Neural cell (in vitro differentiated cells): Measurements from ENCODE around the gene ADIPOQ. TPM values are rescaled to one million over a fixed set of nuclear protein-coding genes. Genes with fewer than 3 reads are reported as not detected.
"Not testable (repeated sequence)": the region's sequence is repeated elsewhere in the genome, so short reads cannot be mapped to it uniquely, and the experiment has no call there.

Experiments
- H2AFZ ChIP-seq: fragments of 200-600, 300-800 bp; sonication (generic), shearing (Covaris generic); 2 replicates; pipeline ENCODE4 v1.6.0; 2014; ENCODE audit warnings: low read depth, mild to moderate bottlenecking, antibody characterized with exemption, low read length, moderate library complexity
- H3F3A ChIP-seq: fragments of 200-600 bp; shearing (Covaris generic); 2 replicates; pipeline ENCODE4 v1.6.1; 2016; ENCODE audit warnings: mild to moderate bottlenecking, moderate library complexity, mixed read lengths, antibody characterized with exemption, low read length; ENCODE audit not compliant: insufficient read depth, poor library complexity, severe bottlenecking
- H3K27ac ChIP-seq: fragments of 200-600, 300-800 bp; sonication (generic), shearing (Covaris generic); 2 replicates; pipeline ENCODE4 v1.5.1; 2014; ENCODE audit warnings: mild to moderate bottlenecking, low read length, moderate library complexity
- H3K27me3 ChIP-seq: fragments of 300-800, 200-600 bp; sonication (generic), shearing (Covaris generic); 2 replicates; pipeline ENCODE4 v1.6.0; 2014; ENCODE audit warnings: mild to moderate bottlenecking, low read depth, low read length, moderate library complexity; ENCODE audit not compliant: insufficient read depth
- H3K36me3 ChIP-seq: fragments of 300-800, 200-600 bp; sonication (generic), shearing (Covaris generic); 2 replicates; pipeline ENCODE4 v1.5.1; 2014; ENCODE audit warnings: mild to moderate bottlenecking, antibody characterized with exemption, low read length, moderate library complexity; ENCODE audit not compliant: insufficient read depth
- H3K4me2 ChIP-seq: fragments of 300-800, 200-600 bp; sonication (generic), shearing (Covaris generic); 2 replicates; pipeline ENCODE4 v1.6.0; 2014; ENCODE audit warnings: mild to moderate bottlenecking, low read length
- H3K4me3 ChIP-seq: fragments of 300-800, 200-600 bp; sonication (generic), shearing (Covaris generic); 2 replicates; pipeline ENCODE4 v1.5.1; 2014; ENCODE audit warnings: mild to moderate bottlenecking, low read length, moderate library complexity
- H3K79me2 ChIP-seq: fragments of 200-600 bp; shearing (Covaris generic); replicated peaks from 2 replicates; pipeline ENCODE4 v1.6.0; 2014; ENCODE audit warnings: mild to moderate bottlenecking, low read length, moderate library complexity; ENCODE audit not compliant: insufficient read depth
- H3K9ac ChIP-seq: fragments of 300-800, 200-600 bp; sonication (generic), shearing (Covaris generic); 2 replicates; pipeline ENCODE4 v1.6.1; 2016; ENCODE audit warnings: mild to moderate bottlenecking, low read length, mixed read lengths
- H3K9me2 ChIP-seq: fragments of 200-600 bp; shearing (Covaris generic); 2 replicates; pipeline ENCODE4 v1.6.1; 2016; ENCODE audit warnings: mild to moderate bottlenecking, low read length, mixed read lengths; ENCODE audit not compliant: insufficient read depth
- H3K9me3 ChIP-seq: fragments of 200-600, 300-800 bp; sonication (generic), shearing (Covaris generic); 2 replicates; pipeline ENCODE4 v1.6.1; 2016; ENCODE audit warnings: mild to moderate bottlenecking, mixed run types, low read length, moderate library complexity, mixed read lengths
- H4K20me1 ChIP-seq: fragments of 200-600 bp; shearing (Covaris generic); 2 replicates; pipeline ENCODE4 v1.6.1; 2016; ENCODE audit warnings: mild to moderate bottlenecking, mixed run types; ENCODE audit not compliant: insufficient read depth
- CTCF ChIP-seq: fragments of 450-650 bp; IDR thresholded peaks from 2 replicates; pipeline ENCODE4 v1.5.1; 2014; ENCODE audit warnings: antibody characterized with exemption, mild to moderate bottlenecking, moderate library complexity; ENCODE audit not compliant: poor library complexity, severe bottlenecking
- EP300 ChIP-seq: fragments of 450-650 bp; conservative IDR thresholded peaks from 2 replicates; pipeline ENCODE4 v1.6.1; 2014; ENCODE audit warnings: antibody characterized with exemption, mild to moderate bottlenecking, moderate library complexity; ENCODE audit not compliant: poor library complexity, severe bottlenecking
- EZH2 ChIP-seq: fragments of 200-600, 300-800 bp; shearing (Covaris generic), sonication (generic); IDR thresholded peaks from 2 replicates; pipeline ENCODE4 v1.6.1; 2014; ENCODE audit warnings: antibody characterized with exemption, low read length, borderline replicate concordance, mild to moderate bottlenecking; ENCODE audit not compliant: insufficient read depth, poor library complexity, severe bottlenecking
- MXI1 ChIP-seq: fragments of 450-650 bp; conservative IDR thresholded peaks from 2 replicates; pipeline ENCODE4 v1.6.1; 2014; ENCODE audit warnings: antibody characterized with exemption, mild to moderate bottlenecking; ENCODE audit not compliant: poor library complexity, severe bottlenecking
- POLR2AphosphoS5 ChIP-seq: IDR thresholded peaks from 2 replicates; pipeline ENCODE4 v1.6.1; 2012
- RAD21 ChIP-seq: fragments of 450-650 bp; conservative IDR thresholded peaks from 2 replicates; pipeline ENCODE4 v1.6.1; 2014; ENCODE audit warnings: antibody characterized with exemption, mild to moderate bottlenecking, moderate library complexity
- REST ChIP-seq: IDR thresholded peaks from 2 replicates; pipeline ENCODE4 v1.6.1; 2012; ENCODE audit warnings: borderline replicate concordance
- SMC3 ChIP-seq: fragments of 450-650 bp; conservative IDR thresholded peaks from 2 replicates; pipeline ENCODE4 v1.6.1; 2014; ENCODE audit warnings: antibody characterized with exemption, mild to moderate bottlenecking, moderate library complexity; ENCODE audit not compliant: poor library complexity
- TAF1 ChIP-seq: IDR thresholded peaks from 2 replicates; pipeline ENCODE4 v1.6.1; 2012; ENCODE audit warnings: low read depth
- polyA plus RNA-seq: library from polyadenylated mRNA; depleted of rRNA; stranded (reverse); fragments of >200 nt; gene quantifications from 2 replicates; pipeline ENCODE4 v1.2.3, GENCODE V29; 2014

The ADIPOQ gene
- polyA plus RNA-seq, 1 donor from 2014 or later: not detected

- Histone ChIP-seq H3K27ac (no peak overlapping the region), H3K9ac (no peak overlapping the region), H3K27me3 (no peaks in the 10 kb centered on the region), H4K20me1 (no peaks in the 10 kb centered on the region), H3K4me3 (no peak overlapping the region), H2AFZ (no peak overlapping the region), H3K36me3 (no peaks in the 10 kb centered on the region), H3K9me3 (no peaks in the 10 kb centered on the region), H3F3A (no peaks in the 10 kb centered on the region), H3K79me2 (no peaks in the 10 kb centered on the region), H3K4me2 (no peak overlapping the region), H3K9me2 (no peaks in the 10 kb centered on the region)
- TF ChIP-seq MXI1 (no peak), CTCF (no peak), EP300 (no peak), SMC3 (no peak), POLR2AphosphoS5 (no peak), REST (no peak), EZH2 (no peak), TAF1 (no peak), RAD21 (no peak)
Observed at GRCh38 chr3:186890911-186891310, 48.4 kb downstream of the ADIPOQ start.

- not testable (repeated sequence) for H3K9me2 ChIP-seq, H3K4me3 ChIP-seq, H3K27ac ChIP-seq, H3K9ac ChIP-seq, H3K4me2 ChIP-seq, H3K79me2 ChIP-seq, H3K27me3 ChIP-seq, H3F3A ChIP-seq, H3K9me3 ChIP-seq, H3K36me3 ChIP-seq, H2AFZ ChIP-seq, H4K20me1 ChIP-seq
Observed at GRCh38 chr3:186893071-186893470, 50.6 kb downstream of the ADIPOQ start.

- H3K9me2 ChIP-seq: no peaks in the 10 kb centered on the region
- H3K36me3 ChIP-seq: no peaks in the 10 kb centered on the region
- H3K9me3 ChIP-seq: no peaks in the 10 kb centered on the region
- no peak overlapping the region for H3K27ac ChIP-seq
- no peak overlapping the region for H3K9ac ChIP-seq
- H4K20me1 ChIP-seq: no peaks in the 10 kb centered on the region
- H3K4me2 ChIP-seq: no peak overlapping the region
- H3F3A ChIP-seq: no peaks in the 10 kb centered on the region
- H3K79me2 ChIP-seq: no peaks in the 10 kb centered on the region
- TF ChIP-seq REST (no peak), POLR2AphosphoS5 (no peak), MXI1 (no peak), TAF1 (no peak), CTCF (no peak), EP300 (no peak), EZH2 (no peak), RAD21 (no peak), SMC3 (no peak)
- H2AFZ ChIP-seq: no peak overlapping the region
- no peaks in the 10 kb centered on the region for H3K27me3 ChIP-seq
- H3K4me3 ChIP-seq: no peak overlapping the region
Observed at GRCh38 chr3:186895406-186895805, 52.9 kb downstream of the ADIPOQ start.
